GM12892 (cell line): Measurements from ENCODE around the gene EPC2.

ENCODE experiments used
- POLR2A ChIP-seq: IDR thresholded peaks from 2 replicates; pipeline ENCODE4 v1.6.1; 2011; ENCODE audit warnings: low read depth, low read length, control low read depth
- TAF1 ChIP-seq: IDR thresholded peaks from 2 replicates; pipeline ENCODE4 v1.6.1; 2011; ENCODE audit warnings: low read depth, mild to moderate bottlenecking, control low read depth, low read length, borderline replicate concordance

DNA sequence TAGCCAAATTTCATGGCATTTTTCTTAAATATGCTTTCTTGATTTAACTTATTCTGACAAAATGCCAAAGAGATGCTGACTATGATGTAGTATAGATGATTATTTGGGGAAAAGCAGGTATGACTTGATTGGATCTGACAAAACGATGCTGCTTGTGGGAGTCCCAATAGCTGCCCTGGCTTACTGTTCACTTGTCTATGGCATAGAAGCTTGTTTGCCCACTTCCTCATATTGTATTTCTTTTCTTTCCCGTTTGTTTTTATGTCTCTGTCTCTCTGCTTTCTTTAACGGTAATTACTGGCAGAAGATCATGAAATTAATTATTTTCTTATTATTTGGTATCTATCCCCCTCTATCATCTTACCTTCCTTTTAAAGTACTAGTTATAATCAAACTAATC lies 43.0 kb downstream of the EPC2 start:
- no peak for TF ChIP-seq TAF1
- no peak for TF ChIP-seq POLR2A
